Neural progenitor cell (in vitro differentiated cells): Measurements from ENCODE around the gene ZNF620. TPM values are rescaled to one million over a fixed set of nuclear protein-coding genes. Genes with fewer than 3 reads are reported as not detected.

Experiments used
- DNase-seq: peaks from one replicate; pipeline ENCODE4 v3.0.0-alpha.2; 2016; ENCODE audit warnings: low spot score
- H2AFZ ChIP-seq: fragments of 200-600 bp; sonication (generic); replicated peaks from 2 replicates; pipeline ENCODE4 v1.6.1; 2016; ENCODE audit warnings: antibody characterized with exemption
- H3F3A ChIP-seq: fragments of 200-600 bp; sonication (generic); 2 replicates; pipeline ENCODE4 v1.6.1; 2016; ENCODE audit warnings: antibody characterized with exemption, low read depth
- H3K27ac ChIP-seq: fragments of 200-600 bp; sonication (generic); 2 replicates; pipeline ENCODE4 v1.5.1; 2016; ENCODE audit warnings: mild to moderate bottlenecking
- H3K27me3 ChIP-seq: fragments of 200-600 bp; sonication (generic); 2 replicates; pipeline ENCODE4 v1.6.1; 2016; ENCODE audit warnings: mild to moderate bottlenecking, moderate library complexity
- H3K36me3 ChIP-seq: fragments of 200-600 bp; sonication (generic); 2 replicates; pipeline ENCODE4 v1.5.1; 2016
- H3K4me1 ChIP-seq: fragments of 200-600 bp; sonication (generic); 2 replicates; pipeline ENCODE4 v1.6.1; 2016; ENCODE audit warnings: mixed run types
- H3K4me2 ChIP-seq: fragments of 200-600 bp; sonication (generic); 2 replicates; pipeline ENCODE4 v1.6.1; 2016
- H3K4me3 ChIP-seq: fragments of 200-600 bp; sonication (generic); 2 replicates; pipeline ENCODE4 v1.5.1; 2016
- H3K79me2 ChIP-seq: fragments of 200-600 bp; sonication (generic); 2 replicates; pipeline ENCODE4 v1.6.1; 2016; ENCODE audit warnings: low read depth
- H3K9ac ChIP-seq: fragments of 200-600 bp; sonication (generic); 2 replicates; pipeline ENCODE4 v1.6.1; 2016
- H3K9me3 ChIP-seq: fragments of 200-600 bp; sonication (generic); 2 replicates; pipeline ENCODE4 v1.5.1; 2016; ENCODE audit warnings: low read depth
- H4K20me1 ChIP-seq: fragments of 200-600 bp; sonication (generic); 2 replicates; pipeline ENCODE4 v1.6.1; 2016; ENCODE audit warnings: low read depth
- H3K27ac Mint-ChIP-seq: 3 replicates; pipeline ENCODE4 v1.8.0; 2021; ENCODE audit warnings: mixed read lengths
- H3K27me3 Mint-ChIP-seq: 2 replicates; pipeline ENCODE4 v1.8.0; 2022; ENCODE audit warnings: low read depth, mild to moderate bottlenecking, inconsistent platforms, moderate library complexity, mixed read lengths; ENCODE audit not compliant: insufficient read depth
- H3K36me3 Mint-ChIP-seq: 3 replicates; pipeline ENCODE4 v1.8.0; 2021; ENCODE audit warnings: mixed read lengths
- H3K4me1 Mint-ChIP-seq: 3 replicates; pipeline ENCODE4 v1.8.0; 2021; ENCODE audit warnings: mixed read lengths
- H3K4me3 Mint-ChIP-seq: 3 replicates; pipeline ENCODE4 v1.8.0; 2021; ENCODE audit warnings: mild to moderate bottlenecking, moderate library complexity, mixed read lengths
- H3K9me3 Mint-ChIP-seq: 3 replicates; pipeline ENCODE4 v1.8.0; 2020; ENCODE audit warnings: mixed read lengths
- EZH2 ChIP-seq: fragments of 200-600 bp; sonication (generic); IDR thresholded peaks from 2 replicates; pipeline ENCODE4 v1.6.1; 2017; ENCODE audit warnings: antibody characterized with exemption, mild to moderate bottlenecking, moderate library complexity
- EZH2phosphoT487 ChIP-seq: fragments of 200-600 bp; sonication (generic); IDR thresholded peaks from 2 replicates; pipeline ENCODE4 v1.6.1; 2017; ENCODE audit warnings: antibody characterized with exemption
- total RNA-seq: library from RNA; depleted of rRNA; stranded (reverse); fragments of >200 nt; gene quantifications from 2 replicates; pipeline ENCODE4 v1.2.3, GENCODE V29; 2015; ENCODE audit warnings: low replicate concordance
- TF ChIP-seq, protein P1 (sequence below): fragments of 200-600 bp; sonication (generic); IDR thresholded peaks from 2 replicates; pipeline ENCODE4 v1.5.1; 2017; ENCODE audit warnings: antibody characterized with exemption, mild to moderate bottlenecking

Gene ZNF620
- total RNA-seq, 1 donor from 2014 or later: 23.6 TPM

DNA sequence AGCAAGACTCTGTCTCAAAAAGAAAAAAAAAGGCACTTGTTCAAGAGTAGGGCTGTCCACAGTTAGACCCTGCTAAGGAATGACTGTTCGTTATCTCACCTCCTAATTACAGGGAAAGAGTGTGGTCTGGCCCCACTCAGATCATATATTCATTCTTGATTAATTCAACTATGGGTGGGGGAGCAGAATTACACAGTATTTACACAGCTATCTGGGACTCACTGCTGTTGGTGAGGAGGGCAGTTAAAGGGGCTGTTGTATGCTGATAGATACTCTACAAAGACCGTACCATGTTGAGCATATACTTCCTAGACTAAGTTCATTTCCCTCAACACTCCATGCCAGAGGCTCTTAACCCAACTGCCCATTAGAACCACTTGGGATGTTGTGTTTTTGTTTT lies 3.8 kb upstream of the ZNF620 start:
- Histone ChIP-seq H3K9ac (no peak overlapping the region), H2AFZ (no peak overlapping the region), H4K20me1 (no peaks in the 10 kb centered on the region), H3K4me1 (peaks cover 6% of the 10 kb centered on the region), H3K27me3 (no peaks in the 10 kb centered on the region), H3K36me3 (no peaks in the 10 kb centered on the region), H3K4me3 (no peak overlapping the region), H3K4me2 (no peak overlapping the region), H3K27ac (no peak overlapping the region), H3K9me3 (no peaks in the 10 kb centered on the region), H3F3A (peaks cover 8% of the 10 kb centered on the region), H3K79me2 (peaks cover 11% of the 10 kb centered on the region)
- H3K27me3 Mint-ChIP-seq: peaks cover 9% of the 10 kb centered on the region
- no peak overlapping the region for H3K4me3 Mint-ChIP-seq
- H3K9me3 Mint-ChIP-seq: peaks cover 2% of the 10 kb centered on the region
- no peak overlapping the region for H3K27ac Mint-ChIP-seq
- TF ChIP-seq EZH2 (no peak), EZH2phosphoT487 (no peak)
- TF ChIP-seq, protein P1, sequence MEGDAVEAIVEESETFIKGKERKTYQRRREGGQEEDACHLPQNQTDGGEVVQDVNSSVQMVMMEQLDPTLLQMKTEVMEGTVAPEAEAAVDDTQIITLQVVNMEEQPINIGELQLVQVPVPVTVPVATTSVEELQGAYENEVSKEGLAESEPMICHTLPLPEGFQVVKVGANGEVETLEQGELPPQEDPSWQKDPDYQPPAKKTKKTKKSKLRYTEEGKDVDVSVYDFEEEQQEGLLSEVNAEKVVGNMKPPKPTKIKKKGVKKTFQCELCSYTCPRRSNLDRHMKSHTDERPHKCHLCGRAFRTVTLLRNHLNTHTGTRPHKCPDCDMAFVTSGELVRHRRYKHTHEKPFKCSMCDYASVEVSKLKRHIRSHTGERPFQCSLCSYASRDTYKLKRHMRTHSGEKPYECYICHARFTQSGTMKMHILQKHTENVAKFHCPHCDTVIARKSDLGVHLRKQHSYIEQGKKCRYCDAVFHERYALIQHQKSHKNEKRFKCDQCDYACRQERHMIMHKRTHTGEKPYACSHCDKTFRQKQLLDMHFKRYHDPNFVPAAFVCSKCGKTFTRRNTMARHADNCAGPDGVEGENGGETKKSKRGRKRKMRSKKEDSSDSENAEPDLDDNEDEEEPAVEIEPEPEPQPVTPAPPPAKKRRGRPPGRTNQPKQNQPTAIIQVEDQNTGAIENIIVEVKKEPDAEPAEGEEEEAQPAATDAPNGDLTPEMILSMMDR: no peak
- peaks cover 9% of the 10 kb centered on the region for H3K4me1 Mint-ChIP-seq
- no peak for DNase-seq
- H3K36me3 Mint-ChIP-seq: no peaks in the 10 kb centered on the region

DNA sequence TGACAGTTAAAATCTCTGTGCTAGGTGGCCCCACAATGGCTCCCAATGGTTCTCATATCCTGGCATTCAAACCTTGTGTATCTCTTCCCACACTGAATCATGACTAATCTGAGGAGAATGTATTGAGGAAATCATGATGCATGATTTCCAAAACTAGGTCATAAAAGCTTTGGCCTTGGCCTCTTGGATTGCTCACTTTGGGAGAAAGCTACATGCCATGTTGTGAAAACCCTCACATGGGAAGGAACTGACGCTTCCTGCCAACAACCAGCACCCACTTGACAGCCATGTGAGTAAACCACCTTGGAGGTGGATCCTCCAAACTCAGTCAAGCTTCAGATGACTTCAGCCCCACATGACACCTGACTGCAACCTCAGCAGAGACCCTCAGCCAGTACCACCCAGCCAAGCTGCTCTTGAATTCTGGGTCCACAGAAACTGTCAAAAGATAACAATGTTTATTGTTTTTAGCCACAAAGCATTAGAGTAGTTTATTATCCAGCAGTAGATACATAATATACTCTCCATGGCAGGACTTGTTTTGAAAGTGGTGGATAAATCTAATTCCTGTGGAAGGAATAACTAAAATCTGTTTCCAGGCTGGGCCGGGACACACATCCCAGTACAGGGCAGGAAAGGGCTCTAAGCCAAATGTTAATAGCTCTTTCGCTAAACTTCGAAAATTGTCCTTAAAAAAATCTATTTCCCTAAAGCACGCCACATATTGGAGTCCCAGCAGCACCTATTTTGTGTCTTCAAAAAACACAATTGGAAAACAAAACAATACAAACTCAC lies 1.0 kb upstream of the ZNF620 start:
- peak overlapping the region; percentile 90 for H2AFZ ChIP-seq
- no peak overlapping the region for H3K9ac ChIP-seq
- H3K27ac Mint-ChIP-seq: no peak overlapping the region

DNA sequence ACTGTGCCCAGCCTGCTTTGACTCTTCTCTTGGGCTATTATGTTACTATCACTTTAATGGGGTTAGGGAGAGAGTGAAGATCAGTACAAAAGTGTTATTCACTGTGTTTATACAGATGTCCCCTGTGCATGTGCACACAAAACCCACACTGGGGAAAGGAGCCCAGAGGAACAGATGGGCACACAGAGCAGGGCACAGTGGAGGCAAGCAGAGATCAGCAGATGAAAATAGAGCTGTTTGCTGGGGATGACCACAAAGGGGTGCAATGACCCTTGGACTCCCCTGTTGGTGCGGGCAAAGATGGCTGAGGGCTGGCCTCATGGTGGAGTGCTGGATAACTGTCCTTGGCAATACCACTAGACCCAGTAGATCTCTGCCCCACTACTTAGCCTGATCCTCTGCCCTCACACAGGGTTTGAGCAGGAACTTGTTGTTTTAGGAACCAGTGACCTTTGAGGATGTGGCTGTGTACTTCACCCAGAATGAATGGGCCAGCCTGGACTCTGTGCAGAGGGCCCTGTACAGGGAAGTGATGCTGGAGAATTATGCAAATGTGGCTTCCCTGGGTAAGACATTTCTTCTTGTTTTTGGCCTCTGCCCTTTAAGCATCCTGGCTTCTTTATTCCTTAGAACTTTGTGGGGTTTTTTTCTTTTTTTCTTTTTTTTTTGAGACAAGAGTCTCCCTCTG lies 5.3 kb downstream of the ZNF620 start:
- H3K4me1 ChIP-seq: peaks cover 6% of the 10 kb centered on the region
- H3K27me3 Mint-ChIP-seq: no peaks in the 10 kb centered on the region
- H3K27ac ChIP-seq: no peak overlapping the region
- H3K27ac Mint-ChIP-seq: no peak overlapping the region
- H3K4me2 ChIP-seq: no peak overlapping the region
- no peak overlapping the region for H3K4me3 Mint-ChIP-seq
- no peaks in the 10 kb centered on the region for H3F3A ChIP-seq
- no peaks in the 10 kb centered on the region for H3K9me3 ChIP-seq
- TF ChIP-seq EZH2 (no peak), EZH2phosphoT487 (no peak)
- TF ChIP-seq, protein P1: no peak
- no peak overlapping the region for H3K9ac ChIP-seq
- DNase-seq: no peak
- H3K27me3 ChIP-seq: no peaks in the 10 kb centered on the region
- H3K4me3 ChIP-seq: no peak overlapping the region
- no peaks in the 10 kb centered on the region for H3K9me3 Mint-ChIP-seq
- peaks cover 14% of the 10 kb centered on the region for H3K4me1 Mint-ChIP-seq
- H2AFZ ChIP-seq: no peak overlapping the region
- H3K36me3 Mint-ChIP-seq: peaks cover 44% of the 10 kb centered on the region
- H3K36me3 ChIP-seq: peaks cover 5% of the 10 kb centered on the region
- no peaks in the 10 kb centered on the region for H4K20me1 ChIP-seq
- peaks cover 45% of the 10 kb centered on the region for H3K79me2 ChIP-seq

More for the DNA sequence above, 1.0 kb upstream of the ZNF620 start:
- DNase-seq: no peak
- Mint-ChIP-seq H3K36me3 (peaks cover 13% of the 10 kb centered on the region), H3K4me1 (peaks cover 17% of the 10 kb centered on the region), H3K27me3 (peaks cover 9% of the 10 kb centered on the region), H3K4me3 (peak overlapping the region; percentile 96), H3K9me3 (no peaks in the 10 kb centered on the region)
- H3K27ac ChIP-seq: no peak overlapping the region
- H4K20me1 ChIP-seq: no peaks in the 10 kb centered on the region
- peaks cover 6% of the 10 kb centered on the region for H3K4me1 ChIP-seq
- H3K4me2 ChIP-seq: peak overlapping the region; percentile 89
- no peaks in the 10 kb centered on the region for H3K9me3 ChIP-seq
- peaks cover 39% of the 10 kb centered on the region for H3K79me2 ChIP-seq
- H3F3A ChIP-seq: peaks cover 8% of the 10 kb centered on the region
- no peaks in the 10 kb centered on the region for H3K27me3 ChIP-seq
- peak overlapping the region; percentile 84 for H3K4me3 ChIP-seq
- peaks cover 5% of the 10 kb centered on the region for H3K36me3 ChIP-seq
- TF ChIP-seq, protein P1: no peak
- TF ChIP-seq EZH2phosphoT487: peak; percentile 18
